ENCODE results near the gene CBX4. TPM values are rescaled to one million over a fixed set of nuclear protein-coding genes. Genes with fewer than 3 reads are reported as not detected.
A peak's percentile ranks its signal among the peaks of the same experiment; 100 is the strongest.

The CBX4 gene
- total and polyA plus RNA-seq, 12 donors, result 9.4 to 38.2 (median 24.6) TPM

DNA sequence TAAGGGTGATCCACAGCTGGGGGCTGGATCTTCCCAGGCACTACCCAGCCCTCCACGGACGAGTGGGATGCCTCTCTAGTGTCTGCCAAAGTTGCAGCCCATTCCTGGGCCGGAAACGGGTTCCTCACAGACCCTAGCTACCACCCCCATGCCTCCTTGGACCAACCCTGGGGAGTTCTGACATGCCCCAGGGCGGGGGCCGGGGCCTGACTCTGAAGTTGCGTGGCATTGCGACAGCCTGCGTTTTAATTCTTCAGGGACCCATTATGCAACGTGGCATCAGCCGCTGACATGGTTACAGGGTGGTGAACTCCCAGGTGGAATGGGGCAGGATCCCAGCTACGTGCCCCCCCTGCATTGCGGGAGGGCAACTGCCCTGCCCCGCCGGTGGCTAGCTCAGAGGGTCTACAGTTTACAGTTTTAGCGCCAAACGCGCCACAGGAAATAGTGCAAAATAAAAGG lies 2.7 kb downstream of the CBX4 start:
- no peak for TF ChIP-seq CTCF (IDR thresholded peaks at IDR 0.05)
- Histone ChIP-seq H3K27ac (peak overlapping the region in 7 of 10 donors; percentile 41 to 97 (median 91)), H3K4me1 (peaks cover 34 to 71% (median 61%) of the 10 kb centered on the region in 9 donors), H3K36me3 (peaks cover 0 to 34% (median 21%) of the 10 kb centered on the region in 9 donors), H3K4me3 (peak overlapping the region in 9 of 10 donors; percentile 53 to 99 (median 84)), H3K9me3 (no peaks in the 10 kb centered on the region), H3K27me3 (peaks cover 1 to 21% (median 20%) of the 10 kb centered on the region in 7 donors)
- WGBS, 2 donors, result 56 to 63% methylated on average over 15 to 18 of the region's 18 CpGs
- intact Hi-C loops (cut with DNase I), result loop anchor here in 5 of 10 donors (2.0 to 10.0 kb wide), 5 partner anchors 26 to 156 kb away; partner anchors contain the start of gene CBX8 (in 1 of the 5)
- DNase-seq, result no peak
- ATAC-seq, result no peak

DNA sequence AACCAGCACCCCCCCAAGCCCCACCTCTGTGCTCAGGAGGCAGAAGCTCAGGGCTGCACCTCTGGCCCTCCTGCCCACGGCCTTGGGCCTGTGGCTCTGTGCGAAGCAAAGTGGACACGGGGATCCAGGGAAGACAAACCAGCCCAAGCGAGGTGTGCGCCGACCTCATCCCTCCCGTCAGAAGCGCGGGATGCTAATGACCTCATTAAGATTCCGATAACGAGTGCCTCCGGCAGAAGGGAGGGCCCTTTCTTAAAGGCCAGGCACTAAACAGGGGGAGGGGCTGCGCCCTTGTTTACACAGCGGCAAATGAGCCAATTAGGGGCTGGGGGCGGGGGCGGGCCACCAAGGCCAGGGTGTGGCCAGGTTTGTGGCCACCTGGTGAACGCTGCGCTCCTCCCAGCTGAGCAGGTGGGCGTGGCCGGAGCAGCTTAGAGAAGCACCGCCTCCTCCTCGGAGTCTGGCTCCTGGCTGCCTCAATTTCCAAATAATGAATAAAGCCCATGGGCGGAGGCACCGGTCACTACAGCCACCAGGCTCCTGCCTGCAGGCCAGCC lies 3.2 kb downstream of the CBX4 start:
- 79 to 88% methylated on average over 24 of the region's 24 CpGs for WGBS, 2 donors
- Histone ChIP-seq H3K4me3 (peak overlapping the region in 3 of 10 donors; percentile 74 to 99 (median 91)), H3K27me3 (peaks cover 0 to 16% (median 14%) of the 10 kb centered on the region in 7 donors), H3K27ac (peak overlapping the region in 1 of 10 donors; percentile 96), H3K36me3 (peaks cover 0 to 34% (median 21%) of the 10 kb centered on the region in 9 donors), H3K4me1 (peaks cover 35 to 71% (median 62%) of the 10 kb centered on the region in 9 donors), H3K9me3 (no peaks in the 10 kb centered on the region)
- ATAC-seq, result no peak
- intact Hi-C loops (cut with DNase I), result loop anchor here in 5 of 10 donors (2.0 to 10.0 kb wide), 5 partner anchors 25 to 156 kb away; partner anchors contain the start of gene CBX8 (in 1 of the 5)
- no peak for DNase-seq
- no peak for TF ChIP-seq CTCF (IDR thresholded peaks at IDR 0.05)

DNA sequence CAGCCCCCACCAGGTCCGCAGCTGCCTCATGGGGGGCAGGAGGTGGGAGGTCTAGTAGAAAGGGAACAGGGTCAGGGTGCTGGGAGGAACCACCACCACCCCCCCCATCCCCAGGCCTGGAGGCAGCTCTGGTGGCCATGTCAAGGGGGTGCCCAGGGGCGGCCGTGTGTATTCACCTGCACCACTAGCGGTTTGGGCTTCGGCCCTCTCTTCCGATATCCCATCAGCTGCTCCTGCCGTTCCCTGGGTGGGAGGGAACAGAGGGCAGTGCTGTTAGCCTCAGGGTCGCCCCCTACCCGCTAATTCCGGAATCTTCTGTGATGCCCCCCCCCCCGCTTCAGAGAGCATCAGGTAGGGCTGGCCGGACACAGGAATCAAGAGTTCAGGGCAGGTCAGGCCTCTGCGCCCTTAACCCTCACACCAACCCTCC lies 3.8 kb downstream of the CBX4 start:
- peaks cover 0 to 10% (median 9%) of the 10 kb centered on the region in 7 donors for H3K27me3 ChIP-seq
- intact Hi-C loops (cut with DNase I), result loop anchor here in 4 of 10 donors (5.0 to 10.0 kb wide), 4 partner anchors 33 to 157 kb away; partner anchors contain the start of gene CBX8 (in 1 of the 4)
- peaks cover 32 to 71% (median 58%) of the 10 kb centered on the region in 9 donors for H3K4me1 ChIP-seq
- 83 to 88% methylated on average over 12 to 13 of the region's 13 CpGs for whole genome bisulfite sequencing, 2 donors
- no peak overlapping the region for H3K27ac ChIP-seq
- ATAC-seq (no peak), DNase-seq (no peak)
- no peaks in the 10 kb centered on the region for H3K9me3 ChIP-seq
- TF ChIP-seq CTCF (IDR thresholded peaks at IDR 0.05), result no peak
- H3K4me3 ChIP-seq, result no peak overlapping the region
- H3K36me3 ChIP-seq, result peaks cover 0 to 34% (median 21%) of the 10 kb centered on the region in 9 donors

DNA sequence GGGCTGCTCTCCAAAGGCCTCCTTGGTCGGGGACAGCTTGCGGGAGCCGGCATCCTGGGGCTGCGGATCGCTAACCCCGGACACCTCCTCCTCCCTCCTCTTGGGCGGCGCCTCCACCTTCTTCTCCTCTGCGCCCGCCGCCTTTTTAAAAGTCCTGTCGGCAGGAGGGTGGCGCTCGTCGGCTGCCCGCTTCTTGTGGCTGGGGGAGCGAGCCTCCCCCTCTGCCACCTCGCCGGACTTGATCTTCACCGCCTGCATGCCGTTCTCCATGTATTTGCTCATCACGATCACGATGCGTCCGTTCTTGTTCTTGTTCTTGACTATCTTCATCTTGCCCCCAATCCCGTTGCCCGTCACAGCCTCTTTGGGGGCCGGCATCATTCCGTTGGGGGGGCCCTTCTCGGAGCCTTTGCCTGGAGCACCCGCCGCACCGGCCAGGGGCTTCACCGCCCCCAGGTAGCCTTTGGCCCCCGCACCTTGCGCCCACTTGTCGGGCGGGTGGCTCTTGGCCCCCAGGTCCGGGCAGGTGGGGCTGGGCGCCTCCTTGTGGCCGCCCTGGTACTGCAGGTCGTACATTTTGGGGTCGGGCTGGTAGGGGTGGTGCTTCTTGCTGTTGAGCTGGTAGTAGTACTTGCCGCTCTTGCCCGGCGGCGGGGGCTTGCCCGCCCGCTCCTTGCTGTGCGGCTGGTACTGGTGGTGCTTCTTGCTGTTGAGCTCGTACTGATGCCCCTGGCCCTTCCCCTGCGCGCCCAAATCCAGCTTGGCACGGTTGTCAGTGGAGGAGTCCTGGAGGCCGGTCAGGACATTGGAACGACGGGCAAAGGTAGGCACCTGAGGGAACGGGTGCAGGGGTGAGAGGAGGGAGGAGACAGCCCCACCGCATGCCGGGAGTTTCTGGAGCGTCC lies 4.4 kb downstream of the CBX4 start:
- intact Hi-C loops (cut with DNase I), result loop anchor here in 4 of 10 donors (5.0 to 10.0 kb wide), 4 partner anchors 33 to 157 kb away; partner anchors contain the start of gene CBX8 (in 1 of the 4)
- DNase-seq (peak; percentile 13 to 47), ATAC-seq (no peak)
- Histone ChIP-seq H3K27ac (no peak overlapping the region), H3K4me3 (no peak overlapping the region), H3K36me3 (peaks cover 0 to 34% (median 21%) of the 10 kb centered on the region in 9 donors), H3K9me3 (no peaks in the 10 kb centered on the region), H3K27me3 (peaks cover 0 to 4% (median 2%) of the 10 kb centered on the region in 7 donors), H3K4me1 (peaks cover 27 to 70% (median 52%) of the 10 kb centered on the region in 9 donors)
- TF ChIP-seq CTCF (IDR thresholded peaks at IDR 0.05), result peak; percentile 12 to 69 (median 56)
- 83 to 91% methylated on average over 55 to 61 of the region's 61 CpGs for WGBS, 2 donors
